Fibroblast of villous mesenchyme (primary cell): Measurements from ENCODE around the gene BBS9. TPM values are rescaled to one million over a fixed set of nuclear protein-coding genes. Genes with fewer than 3 reads are reported as not detected.
A peak's percentile ranks its signal among the peaks of the same experiment; 100 is the strongest.

Source experiments
- DNase-seq: peaks from one replicate; pipeline ENCODE4 v3.0.0-alpha.2; 2010; ENCODE audit warnings: low read depth
- H3K4me3 ChIP-seq: 2 replicates; pipeline ENCODE4 v1.5.1; 2011; ENCODE audit warnings: low read depth, mild to moderate bottlenecking, low read length
- total RNA-seq: library from RNA; depleted of rRNA; stranded (reverse); fragments of >200 nt; gene quantifications from 2 replicates; pipeline ENCODE4 v1.2.3, GENCODE V29; 2012
- TF ChIP-seq, protein P1 (sequence below): IDR thresholded peaks from 2 replicates; pipeline ENCODE4 v1.5.1; 2012; ENCODE audit warnings: low read depth, mild to moderate bottlenecking, low read length; ENCODE audit not compliant: insufficient read depth

The BBS9 gene
- total RNA-seq, 1 donor: 20.7 TPM

- H3K4me3 ChIP-seq: no peak overlapping the region
- no peak for DNase-seq
- TF ChIP-seq, protein P1, sequence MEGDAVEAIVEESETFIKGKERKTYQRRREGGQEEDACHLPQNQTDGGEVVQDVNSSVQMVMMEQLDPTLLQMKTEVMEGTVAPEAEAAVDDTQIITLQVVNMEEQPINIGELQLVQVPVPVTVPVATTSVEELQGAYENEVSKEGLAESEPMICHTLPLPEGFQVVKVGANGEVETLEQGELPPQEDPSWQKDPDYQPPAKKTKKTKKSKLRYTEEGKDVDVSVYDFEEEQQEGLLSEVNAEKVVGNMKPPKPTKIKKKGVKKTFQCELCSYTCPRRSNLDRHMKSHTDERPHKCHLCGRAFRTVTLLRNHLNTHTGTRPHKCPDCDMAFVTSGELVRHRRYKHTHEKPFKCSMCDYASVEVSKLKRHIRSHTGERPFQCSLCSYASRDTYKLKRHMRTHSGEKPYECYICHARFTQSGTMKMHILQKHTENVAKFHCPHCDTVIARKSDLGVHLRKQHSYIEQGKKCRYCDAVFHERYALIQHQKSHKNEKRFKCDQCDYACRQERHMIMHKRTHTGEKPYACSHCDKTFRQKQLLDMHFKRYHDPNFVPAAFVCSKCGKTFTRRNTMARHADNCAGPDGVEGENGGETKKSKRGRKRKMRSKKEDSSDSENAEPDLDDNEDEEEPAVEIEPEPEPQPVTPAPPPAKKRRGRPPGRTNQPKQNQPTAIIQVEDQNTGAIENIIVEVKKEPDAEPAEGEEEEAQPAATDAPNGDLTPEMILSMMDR: no peak
Observed at GRCh38 chr7:33425929-33426678, 296.7 kb downstream of the BBS9 start.

DNA sequence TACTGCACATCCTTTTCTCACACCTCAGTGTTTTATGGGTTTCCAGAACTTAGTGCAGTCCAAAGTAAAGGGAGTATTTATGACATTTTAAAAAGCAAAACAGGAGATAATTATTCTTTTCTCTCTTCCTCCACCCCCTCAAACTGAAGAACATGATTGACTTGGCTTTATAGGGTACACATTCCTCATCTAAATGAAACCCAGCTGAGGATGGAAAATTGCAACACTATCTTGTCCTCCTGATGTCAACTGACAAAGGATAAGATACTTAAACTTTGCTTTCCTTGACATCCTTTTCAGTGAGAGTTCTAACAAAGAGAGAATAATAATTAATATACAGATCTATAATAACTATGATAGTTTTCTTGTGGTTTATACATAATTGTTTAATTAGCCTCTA is 299.1 kb downstream of the BBS9 start:
- peak; percentile 21 for DNase-seq
- no peak overlapping the region for H3K4me3 ChIP-seq
- TF ChIP-seq, protein P1: no peak

GRCh38 chr7:33431543-33431942 is 302.2 kb downstream of the BBS9 start:
- DNase-seq: no peak
- TF ChIP-seq, protein P1: no peak
- H3K4me3 ChIP-seq: no peak overlapping the region

DNA sequence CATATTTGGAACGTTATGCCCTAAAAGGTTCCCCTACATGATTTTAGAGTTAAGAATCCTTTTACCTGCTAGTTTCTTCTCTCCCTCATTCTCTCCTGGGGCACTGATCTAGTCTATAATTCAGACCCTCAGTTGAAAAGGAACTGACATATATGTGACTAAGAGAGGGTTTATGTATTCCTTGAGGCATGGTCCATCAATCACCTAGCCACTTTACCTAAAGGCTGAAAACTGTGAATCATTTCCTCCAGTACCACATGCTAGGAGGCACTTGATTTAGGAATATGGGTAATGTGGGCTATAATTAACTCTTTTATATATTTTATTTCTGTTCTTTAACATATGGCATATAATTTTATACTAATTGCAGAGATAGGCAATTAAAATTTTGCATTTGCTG is 303.5 kb downstream of the BBS9 start:
- TF ChIP-seq, protein P1: no peak
- H3K4me3 ChIP-seq: no peak overlapping the region
- DNase-seq: no peak

GRCh38 chr7:33433357-33433756 is 304.0 kb downstream of the BBS9 start:
- no peak for DNase-seq
- no peak overlapping the region for H3K4me3 ChIP-seq
- TF ChIP-seq, protein P1: no peak

- TF ChIP-seq, protein P1: no peak
- no peak overlapping the region for H3K4me3 ChIP-seq
- DNase-seq: peak; percentile 80
Observed at GRCh38 chr7:33444511-33444910, 315.1 kb downstream of the BBS9 start.

GRCh38 chr7:33446551-33446950 is 317.2 kb downstream of the BBS9 start:
- no peak overlapping the region for H3K4me3 ChIP-seq
- no peak for DNase-seq
- TF ChIP-seq, protein P1: no peak
